WTC11 (cell line): ENCODE measurements around the gene IFITM2.
"Not testable (repeated sequence)": the region's sequence is repeated elsewhere in the genome, so short reads cannot be mapped to it uniquely, and the experiment has no call there.

Experiments
- CTCF ChIP-seq: fragments of 200-600 bp; IDR thresholded peaks from 2 replicates; pipeline ENCODE4 v1.8.0; 2022; ENCODE audit warnings: antibody characterized with exemption
- TF ChIP-seq, protein P1 (sequence below): sonication (generic); formaldehyde crosslinking; IDR thresholded peaks from 2 replicates; pipeline ENCODE4 v1.8.1; 2023; ENCODE audit warnings: mild to moderate bottlenecking, missing genetic modification reagents

GRCh38 chr11:349270-349954, 41.8 kb downstream of the IFITM2 start:
- TF ChIP-seq CTCF = not testable (repeated sequence)
- TF ChIP-seq, protein P1, sequence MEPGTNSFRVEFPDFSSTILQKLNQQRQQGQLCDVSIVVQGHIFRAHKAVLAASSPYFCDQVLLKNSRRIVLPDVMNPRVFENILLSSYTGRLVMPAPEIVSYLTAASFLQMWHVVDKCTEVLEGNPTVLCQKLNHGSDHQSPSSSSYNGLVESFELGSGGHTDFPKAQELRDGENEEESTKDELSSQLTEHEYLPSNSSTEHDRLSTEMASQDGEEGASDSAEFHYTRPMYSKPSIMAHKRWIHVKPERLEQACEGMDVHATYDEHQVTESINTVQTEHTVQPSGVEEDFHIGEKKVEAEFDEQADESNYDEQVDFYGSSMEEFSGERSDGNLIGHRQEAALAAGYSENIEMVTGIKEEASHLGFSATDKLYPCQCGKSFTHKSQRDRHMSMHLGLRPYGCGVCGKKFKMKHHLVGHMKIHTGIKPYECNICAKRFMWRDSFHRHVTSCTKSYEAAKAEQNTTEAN = not testable (repeated sequence)
